Body of pancreas (tissue), 4 donors: Measurements from ENCODE around the gene ZNF322. TPM values are rescaled to one million over a fixed set of nuclear protein-coding genes. Genes with fewer than 3 reads are reported as not detected.
"Not testable (repeated sequence)": the region's sequence is repeated elsewhere in the genome, so short reads cannot be mapped to it uniquely, and the experiment has no call there.

Source experiments
- ATAC-seq: fragments of 150-250 bp; one replicate; pipeline ENCODE4 v1.9.1; 2016
- DNase-seq, 4 donors: peaks; one replicate each; pipeline ENCODE4 v3.0.0-alpha.2; 2019
- H3K27ac ChIP-seq, 4 donors: fragments of 200-600 bp; sonication (generic); 1 replicate in 3 of 4; 2 replicates in 1 of 4; pipeline versions ENCODE4 v1.5.1 to v1.6.1; 2016 to 2019; ENCODE audit warnings: mild to moderate bottlenecking in 1 of 4, mixed read lengths in 1 of 4, moderate library complexity in 1 of 4
- H3K27me3 ChIP-seq, 2 donors: fragments of 200-600 bp; sonication (generic); one replicate each; pipeline ENCODE4 v1.6.0; 2016; ENCODE audit warnings: mild to moderate bottlenecking in 1 of 2
- H3K36me3 ChIP-seq, 2 donors: fragments of 200-600 bp; sonication (generic); replicated peaks in 1 of 2; 2 replicates each; pipeline ENCODE4 v1.5.1; 2016; ENCODE audit warnings: low read depth in 2 of 2; ENCODE audit not compliant: insufficient read depth in 1 of 2
- H3K4me1 ChIP-seq: fragments of 200-600 bp; sonication (generic); one replicate; pipeline ENCODE4 v1.6.0; 2016
- H3K4me3 ChIP-seq, 2 donors: fragments of 200-600 bp; sonication (generic); 1 replicate in 1 of 2; 2 replicates in 1 of 2; pipeline ENCODE4 v1.5.1; 2016 to 2019
- H3K9me3 ChIP-seq, 3 donors: fragments of 200-600 bp; sonication (generic); 1 replicate in 2 of 3; 2 replicates in 1 of 3; pipeline ENCODE4 v1.5.1; 2016
- CTCF ChIP-seq, 7 experiments: fragments of 450-650 bp in 4 of 7; fragments of 200-600 bp in 3 of 7; sonication (generic) in 3 of 7; IDR thresholded peaks; one replicate each; pipeline ENCODE4 v1.5.1; 2016 to 2019; ENCODE audit warnings: antibody characterized with exemption in 7 of 7
- POLR2A ChIP-seq, 3 donors: fragments of 450-650 bp; IDR thresholded peaks; one replicate each; pipeline ENCODE4 v1.6.1; 2016; ENCODE audit warnings: antibody characterized with exemption in 3 of 3, mild to moderate bottlenecking in 2 of 3
- WGBS, 2 donors: methylation state at CpG; one replicate each; pipeline ENCODE4 v1.1.5; 2017; 5-methylcytosine and 5-hydroxymethylcytosine counted together
- intact Hi-C: fragments of 100-400 bp; cut with DNase I; formaldehyde crosslinking; loops from one replicate; pipeline ENCODE4 v1.15.1; 2023
- total RNA-seq, 2 donors: library from RNA; depleted of rRNA; stranded (reverse); fragments of >200 nt; gene quantifications; one replicate each; pipeline ENCODE4 v1.1.0, GENCODE V29; 2016

Gene ZNF322
- 1 to 10 TPM; 6.6 to 9.3 TPM for total RNA-seq

GRCh38 chr6:26659042-26659999, at the start of gene ZNF322:
Gene ZNF322, minus strand, starts transcription at chr6:26659746. Its CDS starts 21,193 bp downstream, at chr6:26638553.
- Histone ChIP-seq H3K4me3 (peak within 1 kb of the TSS; percentile 23 to 72), H3K27me3 (no peaks in the 10 kb centered on the region), H3K4me1 (peaks cover 19% of the 10 kb centered on the region), H3K9me3 (no peaks in the 10 kb centered on the region), H3K36me3 (no peaks in the 10 kb centered on the region), H3K27ac (peak within 1 kb of the TSS; percentile 58 to 89 (median 78))
- TF ChIP-seq POLR2A (IDR thresholded peaks at IDR 0.05) (peak; percentile 56 to 78 (median 75)), CTCF (IDR thresholded peaks at IDR 0.05) (peak in 4 of 7 experiments; percentile 2 to 35 (median 18))
- ATAC-seq, result peak; percentile 100
- intact Hi-C loops, result no loop called here
- 0 to 1% methylated on average over 21 to 56 of the region's 56 CpGs for WGBS, 2 donors
- peak; percentile 93 to 95 (median 94) for DNase-seq

DNA sequence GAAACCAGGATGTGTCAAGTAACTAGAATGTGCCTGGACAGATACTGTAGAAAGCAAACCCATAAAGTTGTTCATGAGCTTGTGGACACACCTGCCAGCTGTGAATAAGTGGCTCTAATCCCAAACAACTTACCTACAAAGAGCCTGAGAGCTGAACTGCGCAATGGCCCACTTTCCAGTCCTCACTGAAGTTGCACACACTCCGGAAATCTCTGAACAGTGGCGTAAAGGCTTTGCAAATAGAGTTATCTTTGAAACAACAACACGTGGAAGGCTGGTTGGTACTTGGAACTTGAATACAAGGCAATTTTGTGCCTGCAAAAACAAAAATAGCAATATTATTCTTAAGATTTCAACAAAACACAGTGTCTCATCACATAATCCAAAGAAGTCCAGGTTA, 46.2 kb upstream of the ZNF322 start:
- H3K36me3 ChIP-seq, intact Hi-C loops, H3K4me3 ChIP-seq, ATAC-seq, H3K27ac ChIP-seq, DNase-seq, H3K4me1 ChIP-seq, H3K9me3 ChIP-seq, H3K27me3 ChIP-seq: not testable (repeated sequence)
- WGBS, 2 donors, result no CpG with 5 or more reads among the region's 4 CpGs

- H3K36me3 ChIP-seq, H3K4me1 ChIP-seq, H3K27me3 ChIP-seq, H3K27ac ChIP-seq, H3K9me3 ChIP-seq, intact Hi-C loops, ATAC-seq, DNase-seq, H3K4me3 ChIP-seq: not testable (repeated sequence)
- WGBS, 2 donors, result no CpG with 5 or more reads among the region's 5 CpGs
Observed at GRCh38 chr6:26705352-26705751, 45.8 kb upstream of the ZNF322 start.

DNA sequence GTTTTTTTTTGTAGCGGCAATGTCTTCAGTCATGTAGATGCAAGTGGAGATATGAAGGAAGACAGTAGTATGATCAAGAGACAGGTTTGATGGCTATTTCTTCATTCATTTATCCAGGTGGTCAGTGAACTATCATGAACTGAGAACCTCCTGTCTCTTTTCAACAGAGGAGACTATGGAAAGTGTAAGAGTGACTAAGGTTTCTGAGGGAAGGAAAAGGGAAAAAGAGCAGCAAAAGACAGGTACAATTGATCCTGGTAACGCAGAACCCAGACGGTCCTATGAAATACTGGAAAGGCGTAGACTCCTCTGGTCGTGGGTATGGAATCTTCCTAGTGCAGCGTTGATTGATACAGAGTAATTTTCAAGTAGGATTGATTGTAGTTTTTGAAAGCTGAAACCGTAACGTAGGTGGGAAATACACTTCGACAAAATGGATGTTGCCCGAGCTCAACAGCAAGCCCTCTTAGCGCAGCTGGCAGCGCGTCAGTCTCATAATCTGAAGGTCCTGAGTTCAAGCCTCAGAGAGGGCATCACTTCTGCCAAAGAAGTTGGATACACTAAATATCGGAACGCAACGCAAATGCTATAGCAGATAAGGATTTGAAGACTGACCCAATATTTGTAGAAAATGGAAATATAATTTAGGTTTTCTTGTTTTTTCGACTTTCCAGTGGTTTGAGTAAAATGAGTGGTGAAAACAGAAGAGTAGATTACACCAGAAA, 41.6 kb upstream of the ZNF322 start:
- DNase-seq, H3K27ac ChIP-seq, H3K4me1 ChIP-seq, intact Hi-C loops, H3K9me3 ChIP-seq, H3K36me3 ChIP-seq, ATAC-seq, H3K4me3 ChIP-seq, H3K27me3 ChIP-seq: not testable (repeated sequence)
- no CpG with 5 or more reads among the region's 17 CpGs for WGBS, 2 donors

- H3K27me3 ChIP-seq, H3K27ac ChIP-seq, H3K9me3 ChIP-seq, H3K4me3 ChIP-seq, H3K36me3 ChIP-seq, DNase-seq, ATAC-seq, H3K4me1 ChIP-seq, intact Hi-C loops: not testable (repeated sequence)
- no CpG with 5 or more reads among the region's 16 CpGs for WGBS, 2 donors
Observed at GRCh38 chr6:26697496-26697895, 38.0 kb upstream of the ZNF322 start.

DNA sequence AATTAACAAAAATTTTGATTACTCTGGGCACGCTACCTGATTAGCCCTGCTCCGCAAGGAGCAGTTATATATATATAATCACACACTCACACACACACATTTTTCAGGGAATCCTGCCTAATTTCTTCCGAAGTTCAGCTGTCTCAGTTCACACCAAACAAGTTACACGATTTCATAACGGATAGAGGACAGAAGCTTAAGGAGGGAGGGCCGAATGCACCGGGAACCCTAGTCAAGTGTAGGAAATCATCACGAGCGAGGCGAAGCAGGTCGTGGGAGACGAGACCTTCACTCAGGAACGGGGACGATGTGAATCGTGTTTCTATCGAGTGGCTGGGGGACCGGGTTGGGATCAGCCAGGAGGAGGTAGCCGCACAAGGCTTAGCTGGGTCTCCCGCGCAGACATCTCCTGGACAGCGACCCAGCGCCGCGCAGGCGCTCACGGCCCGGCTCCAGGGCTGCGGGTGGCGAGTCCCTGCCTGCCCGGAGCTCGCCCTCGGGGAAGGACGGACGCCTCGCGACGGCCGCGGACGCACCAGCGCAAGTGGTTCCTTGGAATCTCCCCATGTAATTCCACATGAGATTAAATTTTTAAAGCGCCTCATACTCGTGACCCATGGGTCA, 29.9 kb upstream of the ZNF322 start:
- H3K36me3 ChIP-seq, DNase-seq, intact Hi-C loops, H3K27ac ChIP-seq, H3K27me3 ChIP-seq, H3K9me3 ChIP-seq, ATAC-seq, H3K4me1 ChIP-seq, H3K4me3 ChIP-seq: not testable (repeated sequence)
- no CpG with 5 or more reads among the region's 43 CpGs for WGBS, 2 donors

DNA sequence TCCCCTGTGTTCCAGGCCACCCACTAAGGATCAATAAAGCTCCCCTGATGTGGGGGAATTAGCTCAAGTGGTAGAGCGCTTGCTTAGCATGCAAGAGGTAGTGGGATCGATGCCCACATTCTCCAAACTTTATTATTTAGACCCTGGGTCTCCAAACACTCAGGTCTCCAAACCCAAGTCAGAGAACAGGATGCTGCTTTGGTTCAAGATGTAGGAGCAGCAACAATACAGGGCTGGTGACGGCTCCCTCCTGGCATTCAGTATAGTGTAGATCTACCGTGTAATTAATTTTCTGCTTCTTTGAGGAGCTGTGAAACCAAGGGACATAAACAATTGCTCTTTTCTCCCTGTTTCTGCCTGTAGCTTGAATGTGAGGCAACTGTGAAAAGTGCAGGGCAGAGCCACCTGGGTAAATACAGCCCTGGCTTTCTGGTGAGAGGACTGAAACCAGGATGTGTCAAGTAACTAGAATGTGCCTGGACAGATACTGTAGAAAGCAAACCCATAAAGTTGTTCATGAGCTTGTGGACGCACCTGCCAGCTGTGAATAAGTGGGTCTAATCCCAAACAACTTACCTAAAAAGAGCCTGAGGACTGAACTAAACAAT, 23.0 kb upstream of the ZNF322 start:
- H3K4me3 ChIP-seq, H3K27ac ChIP-seq, H3K36me3 ChIP-seq, H3K4me1 ChIP-seq, H3K9me3 ChIP-seq, ATAC-seq, H3K27me3 ChIP-seq, intact Hi-C loops, DNase-seq: not testable (repeated sequence)
- WGBS, 2 donors, result no CpG with 5 or more reads among the region's 5 CpGs

DNA sequence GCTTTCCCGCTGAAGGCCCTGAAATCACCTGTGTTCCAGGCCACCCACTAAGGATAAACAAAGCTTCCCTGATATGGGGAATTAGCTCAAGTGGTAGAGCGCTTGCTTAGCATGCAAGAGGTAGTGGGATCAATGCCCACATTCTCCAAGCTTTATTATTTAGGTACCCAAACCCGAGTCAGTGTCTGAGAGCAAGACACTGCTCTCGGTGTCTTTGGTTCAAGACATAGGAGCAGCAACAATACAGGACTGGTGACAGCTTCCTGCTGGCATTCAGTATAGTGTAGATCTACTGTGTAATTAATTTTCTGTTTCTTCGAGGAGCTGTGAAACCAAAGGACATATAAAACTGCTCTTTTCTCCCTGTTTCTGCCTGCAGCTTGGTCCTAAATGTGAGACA, 13.7 kb upstream of the ZNF322 start:
- ATAC-seq, H3K27me3 ChIP-seq, H3K36me3 ChIP-seq, H3K27ac ChIP-seq, H3K4me3 ChIP-seq, intact Hi-C loops, H3K4me1 ChIP-seq, H3K9me3 ChIP-seq, DNase-seq: not testable (repeated sequence)
- no CpG with 5 or more reads among the region's 5 CpGs for WGBS, 2 donors

DNA sequence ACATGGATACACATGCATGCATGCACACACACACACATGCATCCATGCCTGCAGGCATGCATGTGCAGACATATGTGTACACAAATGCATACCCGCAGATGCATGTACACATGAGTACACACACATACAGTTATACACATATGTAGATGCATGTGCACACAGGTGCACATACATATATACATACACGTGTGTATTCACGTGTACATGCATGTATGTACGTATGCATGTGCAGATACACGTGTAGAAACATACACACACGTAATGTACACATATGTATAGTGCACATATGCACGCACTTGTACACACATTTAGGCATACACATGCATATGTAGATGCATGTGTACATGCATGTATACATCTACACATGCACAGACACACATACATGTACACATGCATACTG, 11.0 kb upstream of the ZNF322 start:
- H3K27me3 ChIP-seq, H3K27ac ChIP-seq, H3K4me3 ChIP-seq, ATAC-seq, intact Hi-C loops, H3K4me1 ChIP-seq, H3K9me3 ChIP-seq, H3K36me3 ChIP-seq, DNase-seq: not testable (repeated sequence)
- WGBS, 2 donors, result 48 to 55% methylated on average over 7 of the region's 7 CpGs

DNA sequence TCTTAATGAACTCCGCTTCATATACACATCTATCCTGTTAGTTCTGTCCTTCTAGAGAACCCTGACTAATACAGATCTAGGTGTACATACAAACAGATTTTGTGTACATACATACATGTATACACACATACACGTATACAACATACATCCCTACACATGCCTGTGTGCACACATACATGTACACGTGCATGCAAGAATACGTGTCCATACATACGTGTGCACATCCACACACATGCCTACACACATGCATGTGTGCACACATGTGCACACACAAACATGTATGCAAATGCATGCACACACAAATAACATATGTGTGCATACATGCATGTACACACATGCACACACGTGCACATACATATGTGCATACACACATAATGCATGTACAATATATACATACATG, 10.5 kb upstream of the ZNF322 start:
- H3K4me1 ChIP-seq, H3K27ac ChIP-seq, H3K4me3 ChIP-seq, H3K27me3 ChIP-seq, H3K9me3 ChIP-seq, DNase-seq, intact Hi-C loops, H3K36me3 ChIP-seq, ATAC-seq: not testable (repeated sequence)
- WGBS, 2 donors, result 74 to 76% methylated on average over 6 of the region's 6 CpGs
